Neural cell (in vitro differentiated cells): ENCODE data around the gene SLF2.

Source experiments
- POLR2AphosphoS5 ChIP-seq: IDR thresholded peaks from 2 replicates; pipeline ENCODE4 v1.6.1; 2012
- TAF1 ChIP-seq: IDR thresholded peaks from 2 replicates; pipeline ENCODE4 v1.6.1; 2012; ENCODE audit warnings: low read depth
- TF ChIP-seq, protein P1 (sequence below): fragments of 450-650 bp; IDR thresholded peaks from 2 replicates; pipeline ENCODE4 v1.5.1; 2014; ENCODE audit warnings: antibody characterized with exemption, mild to moderate bottlenecking, moderate library complexity; ENCODE audit not compliant: poor library complexity, severe bottlenecking

DNA sequence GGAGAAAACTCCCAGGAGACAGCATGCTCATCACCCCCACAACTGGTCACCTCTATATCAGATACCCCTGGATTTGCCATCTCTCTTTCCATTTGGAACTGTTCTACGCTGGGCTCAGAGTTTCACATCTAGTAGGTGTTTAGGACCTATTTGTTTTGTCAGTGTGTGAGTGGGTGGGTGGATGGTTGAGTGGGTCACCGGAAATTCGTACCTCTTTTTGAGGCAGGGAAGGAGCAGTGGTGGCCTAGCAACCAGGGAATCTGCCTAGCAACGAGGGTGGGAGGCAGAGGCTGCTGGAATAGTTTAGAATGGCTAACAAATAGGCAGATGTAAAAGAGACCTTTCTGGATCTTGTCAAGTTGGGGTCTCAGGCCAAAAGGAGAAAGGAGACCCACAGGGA lies 23.2 kb upstream of the SLF2 start:
- TF ChIP-seq POLR2AphosphoS5: no peak
- TF ChIP-seq, protein P1, sequence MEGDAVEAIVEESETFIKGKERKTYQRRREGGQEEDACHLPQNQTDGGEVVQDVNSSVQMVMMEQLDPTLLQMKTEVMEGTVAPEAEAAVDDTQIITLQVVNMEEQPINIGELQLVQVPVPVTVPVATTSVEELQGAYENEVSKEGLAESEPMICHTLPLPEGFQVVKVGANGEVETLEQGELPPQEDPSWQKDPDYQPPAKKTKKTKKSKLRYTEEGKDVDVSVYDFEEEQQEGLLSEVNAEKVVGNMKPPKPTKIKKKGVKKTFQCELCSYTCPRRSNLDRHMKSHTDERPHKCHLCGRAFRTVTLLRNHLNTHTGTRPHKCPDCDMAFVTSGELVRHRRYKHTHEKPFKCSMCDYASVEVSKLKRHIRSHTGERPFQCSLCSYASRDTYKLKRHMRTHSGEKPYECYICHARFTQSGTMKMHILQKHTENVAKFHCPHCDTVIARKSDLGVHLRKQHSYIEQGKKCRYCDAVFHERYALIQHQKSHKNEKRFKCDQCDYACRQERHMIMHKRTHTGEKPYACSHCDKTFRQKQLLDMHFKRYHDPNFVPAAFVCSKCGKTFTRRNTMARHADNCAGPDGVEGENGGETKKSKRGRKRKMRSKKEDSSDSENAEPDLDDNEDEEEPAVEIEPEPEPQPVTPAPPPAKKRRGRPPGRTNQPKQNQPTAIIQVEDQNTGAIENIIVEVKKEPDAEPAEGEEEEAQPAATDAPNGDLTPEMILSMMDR: no peak
- no peak for TF ChIP-seq TAF1
